Activated naive CD8-positive, alpha-beta T cell treated with anti-CD3 and anti-CD28 coated beads, Interleukin-2, amount 50 U/mL, for 24 hours (primary cell): ENCODE data around the gene CDKAL1.
A peak's percentile ranks its signal among the peaks of the same experiment; 100 is the strongest.

Experiments
- ATAC-seq: fragments of 150-1000 bp; cut with Tn5 transposase; one replicate; pipeline ENCODE4 v1.10.0; 2021
- DNase-seq: peaks from one replicate; pipeline ENCODE4 v3.0.0; 2021
- H3K27ac Mint-ChIP-seq: one replicate; pipeline ENCODE4 v1.8.0; 2021; ENCODE audit warnings: mild to moderate bottlenecking, mixed read lengths
- H3K27me3 Mint-ChIP-seq: one replicate; pipeline ENCODE4 v1.8.0; 2021; ENCODE audit warnings: mixed read lengths
- H3K36me3 Mint-ChIP-seq: one replicate; pipeline ENCODE4 v1.8.0; 2021; ENCODE audit warnings: low read depth, mixed read lengths
- H3K4me1 Mint-ChIP-seq: one replicate; pipeline ENCODE4 v1.8.0; 2021; ENCODE audit warnings: mixed read lengths
- H3K4me3 Mint-ChIP-seq: one replicate; pipeline ENCODE4 v1.8.0; 2021; ENCODE audit warnings: mild to moderate bottlenecking, moderate library complexity, mixed read lengths
- H3K9me3 Mint-ChIP-seq: one replicate; pipeline ENCODE4 v1.8.0; 2021; ENCODE audit warnings: mixed read lengths

Gene CDKAL1

DNA sequence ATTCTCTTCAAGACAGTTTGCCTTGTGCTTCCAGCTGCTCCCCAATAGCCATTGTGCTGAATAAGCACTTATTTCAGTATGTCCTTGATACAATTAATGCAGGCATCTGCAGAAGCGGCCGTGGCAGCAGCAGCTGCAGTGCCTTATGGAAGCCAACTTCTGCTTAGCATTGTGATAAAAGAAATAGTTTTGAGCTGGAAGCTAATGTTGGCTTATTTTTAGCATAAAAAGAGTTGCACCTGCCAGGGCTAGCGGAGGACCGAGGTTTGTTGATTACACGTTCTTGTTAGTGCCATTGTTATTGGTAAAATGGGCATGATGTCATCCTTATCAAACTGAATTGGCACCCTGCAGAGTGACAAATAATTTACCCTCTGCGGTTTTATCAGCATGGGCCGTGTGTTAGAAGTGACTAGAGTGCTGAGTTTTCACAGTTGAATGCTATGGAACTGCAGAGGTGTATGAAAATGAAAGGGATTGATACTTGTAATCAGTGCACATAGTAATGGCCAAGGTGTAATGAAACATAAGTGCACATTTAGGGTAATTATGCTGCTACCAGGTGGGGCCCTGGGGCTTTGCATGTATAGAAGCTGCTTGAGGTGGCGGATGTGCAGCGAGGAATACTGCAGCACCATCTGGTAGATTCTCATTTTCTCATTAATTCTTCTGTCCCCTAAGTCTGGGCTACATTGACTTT lies 334.3 kb downstream of the CDKAL1 start:
- Mint-ChIP-seq H3K9me3 (peaks cover 2% of the 10 kb centered on the region), H3K4me3 (no peak overlapping the region), H3K27ac (no peak overlapping the region), H3K36me3 (peaks cover 5% of the 10 kb centered on the region), H3K4me1 (no peaks in the 10 kb centered on the region), H3K27me3 (no peaks in the 10 kb centered on the region)
- ATAC-seq (no peak), DNase-seq (no peak)

DNA sequence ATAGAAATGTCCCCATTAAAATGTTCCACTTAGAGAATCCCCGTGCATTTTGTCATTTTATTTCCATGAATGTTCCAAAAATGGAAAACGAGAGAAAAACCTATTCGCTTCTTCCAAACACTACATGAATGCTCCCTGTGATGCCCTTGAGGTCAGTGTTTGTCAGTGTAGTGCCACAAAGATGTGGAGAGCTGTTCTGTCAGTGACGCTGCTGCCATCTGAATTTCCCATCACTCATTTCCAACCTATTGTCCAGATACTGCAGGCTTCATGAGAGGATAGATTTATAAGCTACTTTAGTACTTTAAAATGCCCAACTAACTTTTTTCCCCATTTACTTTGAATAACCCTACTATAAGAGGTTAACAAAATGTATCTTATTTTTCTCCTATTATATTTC lies 335.8 kb downstream of the CDKAL1 start:
- no peak for ATAC-seq
- H3K4me1 Mint-ChIP-seq, result no peaks in the 10 kb centered on the region
- H3K27ac Mint-ChIP-seq, result no peak overlapping the region
- H3K27me3 Mint-ChIP-seq, result no peaks in the 10 kb centered on the region
- H3K9me3 Mint-ChIP-seq, result peaks cover 6% of the 10 kb centered on the region
- peaks cover 12% of the 10 kb centered on the region for H3K36me3 Mint-ChIP-seq
- no peak for DNase-seq
- no peak overlapping the region for H3K4me3 Mint-ChIP-seq

DNA sequence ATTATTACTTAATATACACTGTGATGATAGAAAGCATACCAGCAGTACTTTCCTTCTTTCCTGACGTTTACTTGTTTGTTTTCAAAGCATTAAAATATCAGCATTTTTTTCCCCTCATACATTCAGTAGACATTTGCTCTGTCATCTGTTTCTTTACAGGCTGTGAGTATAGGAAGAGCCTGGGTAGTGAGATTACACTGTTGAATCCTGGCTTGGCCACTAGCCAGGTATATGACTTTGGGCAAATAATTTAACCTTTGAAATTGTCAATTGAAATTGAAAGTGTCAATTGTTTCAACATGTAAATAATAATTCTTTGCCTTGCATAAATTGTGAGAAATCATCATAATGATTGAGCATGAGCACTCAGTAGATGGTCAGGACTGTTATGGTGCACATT lies 336.2 kb downstream of the CDKAL1 start:
- H3K27ac Mint-ChIP-seq, result no peak overlapping the region
- H3K9me3 Mint-ChIP-seq, result peaks cover 6% of the 10 kb centered on the region
- H3K4me1 Mint-ChIP-seq, result no peaks in the 10 kb centered on the region
- no peaks in the 10 kb centered on the region for H3K27me3 Mint-ChIP-seq
- no peak for DNase-seq
- no peak overlapping the region for H3K4me3 Mint-ChIP-seq
- no peak for ATAC-seq
- peaks cover 14% of the 10 kb centered on the region for H3K36me3 Mint-ChIP-seq

DNA sequence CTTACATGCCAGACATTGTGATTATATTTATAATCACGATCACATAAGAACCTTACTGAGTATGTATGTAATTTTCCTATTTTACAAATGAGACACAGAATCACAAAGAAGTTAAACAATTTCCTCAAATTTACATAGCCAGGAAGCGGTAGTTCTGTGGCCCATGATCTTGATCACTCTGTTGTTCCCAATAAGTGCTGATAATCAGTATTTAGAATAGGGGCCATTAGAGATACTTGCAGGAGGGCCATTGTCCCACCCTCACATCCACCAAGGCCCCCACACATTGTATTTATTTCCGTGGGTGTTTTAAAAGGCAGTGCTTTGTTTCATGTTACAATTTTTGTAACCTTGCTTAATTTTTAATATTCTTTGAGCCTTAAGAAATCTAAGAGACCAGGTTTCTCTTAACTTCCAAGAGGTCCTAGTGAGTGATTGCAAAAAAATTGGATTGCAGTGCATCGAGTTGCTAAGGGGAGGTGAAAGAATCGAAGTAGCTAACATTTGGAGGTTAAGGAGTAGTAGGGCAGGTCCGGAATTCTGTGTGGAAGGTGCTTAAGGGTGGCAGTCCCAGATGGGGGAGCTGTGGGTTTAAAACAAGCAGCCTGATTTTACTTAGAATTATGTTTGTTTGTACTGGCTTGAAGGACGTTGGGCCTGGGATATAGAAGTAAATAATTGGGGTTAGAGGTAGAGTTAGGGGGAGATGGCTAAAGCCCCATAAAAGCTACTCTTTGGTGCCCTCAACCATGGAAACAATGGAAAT lies 339.4 kb downstream of the CDKAL1 start:
- peaks cover 6% of the 10 kb centered on the region for H3K9me3 Mint-ChIP-seq
- no peak for ATAC-seq
- no peak for DNase-seq
- no peak overlapping the region for H3K27ac Mint-ChIP-seq
- H3K4me1 Mint-ChIP-seq, result peaks cover 12% of the 10 kb centered on the region
- H3K36me3 Mint-ChIP-seq, result peaks cover 14% of the 10 kb centered on the region
- no peaks in the 10 kb centered on the region for H3K27me3 Mint-ChIP-seq
- no peak overlapping the region for H3K4me3 Mint-ChIP-seq

DNA sequence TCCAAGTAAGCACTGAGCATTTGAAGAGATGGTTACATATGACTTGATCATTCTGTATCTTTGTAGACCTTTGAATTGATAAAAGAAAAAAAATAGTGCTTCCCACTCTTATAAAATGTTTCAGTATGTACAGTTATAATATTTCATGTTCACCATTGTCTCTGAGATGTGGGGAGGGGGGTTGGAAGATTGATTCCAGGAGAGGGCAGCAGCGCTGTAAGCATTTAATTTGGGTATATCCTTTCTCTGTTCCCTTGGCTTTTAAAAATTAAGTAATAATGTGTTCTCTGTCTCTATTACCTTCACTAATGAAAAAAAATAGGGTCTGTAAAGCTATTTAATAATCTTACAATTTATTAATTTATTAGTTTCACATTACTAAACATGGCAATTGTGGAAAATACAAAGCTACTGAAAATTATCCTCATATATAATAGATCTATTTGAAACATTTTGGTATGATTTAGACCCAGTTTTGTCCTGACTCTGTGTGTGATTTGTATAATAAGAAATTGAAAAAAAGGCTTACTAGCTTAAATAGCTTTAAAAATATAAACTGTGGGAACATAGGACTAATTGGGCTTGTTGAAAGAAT lies 341.2 kb downstream of the CDKAL1 start:
- H3K4me1 Mint-ChIP-seq, result peaks cover 12% of the 10 kb centered on the region
- peaks cover 21% of the 10 kb centered on the region for H3K36me3 Mint-ChIP-seq
- ATAC-seq (no peak), DNase-seq (no peak)
- H3K27me3 Mint-ChIP-seq, result no peaks in the 10 kb centered on the region
- H3K4me3 Mint-ChIP-seq, result no peak overlapping the region
- no peak overlapping the region for H3K27ac Mint-ChIP-seq
- peaks cover 11% of the 10 kb centered on the region for H3K9me3 Mint-ChIP-seq

DNA sequence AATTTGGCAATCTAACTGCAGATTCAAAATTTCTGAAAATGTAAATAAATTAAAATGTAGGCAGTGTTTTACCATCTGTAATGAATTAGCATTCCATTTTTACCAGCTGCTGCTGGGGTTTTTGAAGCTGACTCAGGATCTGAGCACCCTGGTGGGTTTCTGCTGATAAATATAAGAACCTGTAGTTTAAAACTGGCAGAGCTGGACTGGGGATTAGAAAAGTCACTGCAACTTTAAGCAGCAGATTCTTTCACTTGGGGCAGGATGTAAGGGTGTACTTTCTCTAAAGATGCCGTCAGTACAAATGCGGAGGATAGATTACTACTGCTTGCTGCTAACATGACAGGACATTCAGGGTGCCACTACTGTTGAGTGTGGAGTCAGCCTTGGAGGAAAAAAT lies 341.8 kb downstream of the CDKAL1 start:
- H3K9me3 Mint-ChIP-seq, result peaks cover 11% of the 10 kb centered on the region
- H3K4me1 Mint-ChIP-seq, result peaks cover 12% of the 10 kb centered on the region
- H3K27me3 Mint-ChIP-seq, result no peaks in the 10 kb centered on the region
- no peak for DNase-seq
- no peak overlapping the region for H3K27ac Mint-ChIP-seq
- H3K36me3 Mint-ChIP-seq, result peaks cover 27% of the 10 kb centered on the region
- no peak overlapping the region for H3K4me3 Mint-ChIP-seq
- ATAC-seq, result no peak

DNA sequence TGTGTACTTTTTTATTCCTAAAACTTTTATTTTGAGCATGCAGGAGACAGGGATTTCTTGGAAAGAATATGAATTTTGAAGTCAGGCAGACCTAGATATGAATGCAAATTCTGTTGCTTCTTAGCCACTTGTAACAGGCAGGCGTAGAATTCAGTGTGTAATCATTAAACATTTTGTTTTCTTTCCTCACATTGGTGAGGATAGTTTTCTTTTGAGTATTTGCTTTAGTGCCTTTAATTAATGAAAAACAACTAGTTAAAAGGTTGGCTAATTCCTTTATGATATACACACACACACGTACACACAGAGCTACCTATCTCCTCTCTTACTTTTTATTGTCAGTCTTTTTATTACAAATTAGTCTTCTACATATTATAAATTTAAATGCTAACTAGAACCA lies 342.3 kb downstream of the CDKAL1 start:
- H3K4me1 Mint-ChIP-seq, result peaks cover 12% of the 10 kb centered on the region
- peaks cover 31% of the 10 kb centered on the region for H3K36me3 Mint-ChIP-seq
- no peak for ATAC-seq
- no peak overlapping the region for H3K27ac Mint-ChIP-seq
- DNase-seq, result no peak
- no peaks in the 10 kb centered on the region for H3K27me3 Mint-ChIP-seq
- H3K4me3 Mint-ChIP-seq, result no peak overlapping the region
- peaks cover 12% of the 10 kb centered on the region for H3K9me3 Mint-ChIP-seq

DNA sequence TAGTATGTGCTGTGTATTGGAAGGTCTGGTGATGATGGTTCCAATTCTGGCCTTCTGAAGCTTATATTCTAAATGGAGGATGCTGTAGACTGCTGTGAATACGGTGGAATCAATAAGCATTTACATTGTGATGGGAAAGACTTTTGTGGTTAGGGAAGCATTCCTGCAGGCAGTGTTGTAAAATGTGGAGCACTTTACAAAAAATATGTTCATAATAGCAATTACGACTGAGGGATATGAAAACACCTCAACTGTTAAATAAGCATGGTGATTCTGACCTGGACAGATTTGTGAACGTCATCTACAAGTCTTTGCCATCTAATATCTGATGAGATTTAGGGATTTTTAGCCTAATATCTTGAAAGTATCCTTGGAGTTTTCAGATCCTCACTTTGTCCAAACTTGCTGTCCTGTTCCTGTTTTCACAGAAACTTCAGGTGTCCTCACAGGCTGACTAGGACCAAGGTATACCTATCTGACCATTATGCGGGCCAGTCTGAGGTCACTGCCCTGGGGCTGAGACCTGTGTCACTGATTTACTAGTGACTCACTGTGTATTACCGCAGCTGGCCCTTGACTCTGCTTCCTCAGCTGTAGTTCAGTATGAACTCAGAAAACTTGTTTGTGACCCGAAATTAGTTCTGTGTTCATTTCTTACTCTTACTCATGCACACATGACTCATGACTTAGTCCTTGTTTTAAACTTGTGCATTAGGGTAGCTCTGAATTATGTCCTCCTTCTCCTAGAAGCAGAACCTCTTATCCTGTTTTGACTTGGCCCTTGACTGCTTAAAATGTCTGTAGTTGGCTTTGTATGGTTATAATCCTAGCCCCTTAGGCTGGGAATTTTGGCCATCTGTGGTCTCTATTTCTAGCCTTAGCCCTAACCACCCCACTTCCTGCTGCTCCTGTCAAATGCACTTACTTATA lies 343.0 kb downstream of the CDKAL1 start:
- H3K9me3 Mint-ChIP-seq, result peaks cover 19% of the 10 kb centered on the region
- H3K4me1 Mint-ChIP-seq, result peaks cover 12% of the 10 kb centered on the region
- H3K4me3 Mint-ChIP-seq, result no peak overlapping the region
- DNase-seq, result peak; percentile 10
- H3K36me3 Mint-ChIP-seq, result peaks cover 39% of the 10 kb centered on the region
- peak overlapping the region; percentile 70 for H3K27ac Mint-ChIP-seq
- peak; percentile 92 for ATAC-seq
- H3K27me3 Mint-ChIP-seq, result no peaks in the 10 kb centered on the region

DNA sequence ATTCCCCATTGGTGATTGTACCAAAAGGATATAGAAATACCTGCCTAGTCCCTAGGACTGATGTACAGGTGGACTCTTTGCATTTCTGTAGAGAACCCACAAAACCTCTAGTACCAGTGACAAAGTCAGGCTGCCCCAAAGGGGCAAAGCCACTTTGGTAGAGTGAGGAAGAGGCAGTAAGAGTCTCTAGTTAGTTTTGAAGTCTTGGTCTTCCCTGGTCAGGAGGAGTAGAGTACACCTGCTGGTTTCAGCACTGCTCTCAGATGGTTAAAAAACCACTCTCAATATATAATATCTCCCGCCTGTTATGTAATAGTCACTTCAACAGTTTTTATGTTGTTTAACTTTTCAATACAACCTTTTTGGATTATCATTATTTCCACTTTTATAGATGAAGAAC lies 344.9 kb downstream of the CDKAL1 start:
- no peaks in the 10 kb centered on the region for H3K27me3 Mint-ChIP-seq
- H3K4me3 Mint-ChIP-seq, result no peak overlapping the region
- H3K9me3 Mint-ChIP-seq, result peaks cover 27% of the 10 kb centered on the region
- ATAC-seq (no peak), DNase-seq (no peak)
- peaks cover 12% of the 10 kb centered on the region for H3K4me1 Mint-ChIP-seq
- peaks cover 51% of the 10 kb centered on the region for H3K36me3 Mint-ChIP-seq
- no peak overlapping the region for H3K27ac Mint-ChIP-seq

DNA sequence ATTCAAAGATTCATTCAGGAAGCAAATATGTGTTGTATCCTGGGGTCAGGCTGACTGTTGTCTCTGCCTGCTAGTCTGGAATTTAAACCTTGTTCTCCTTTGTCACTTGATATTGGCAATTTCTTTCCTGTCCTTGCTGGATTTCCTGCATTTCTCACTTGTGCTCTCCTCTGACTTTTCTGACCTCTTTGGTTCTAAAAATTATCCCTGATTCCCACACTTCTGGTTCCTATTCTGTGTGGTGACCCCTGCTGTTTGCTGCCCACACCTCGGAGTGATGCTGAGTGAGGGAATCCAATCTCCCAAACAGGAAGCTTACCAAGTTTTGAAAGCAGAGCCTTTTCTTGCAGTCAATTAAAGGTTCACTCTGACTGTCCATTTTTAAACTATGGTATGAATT lies 345.3 kb downstream of the CDKAL1 start:
- DNase-seq, result no peak
- Mint-ChIP-seq H3K36me3 (peaks cover 55% of the 10 kb centered on the region), H3K4me1 (peaks cover 12% of the 10 kb centered on the region), H3K4me3 (no peak overlapping the region), H3K9me3 (peaks cover 31% of the 10 kb centered on the region), H3K27ac (no peak overlapping the region), H3K27me3 (no peaks in the 10 kb centered on the region)
- ATAC-seq, result no peak

DNA sequence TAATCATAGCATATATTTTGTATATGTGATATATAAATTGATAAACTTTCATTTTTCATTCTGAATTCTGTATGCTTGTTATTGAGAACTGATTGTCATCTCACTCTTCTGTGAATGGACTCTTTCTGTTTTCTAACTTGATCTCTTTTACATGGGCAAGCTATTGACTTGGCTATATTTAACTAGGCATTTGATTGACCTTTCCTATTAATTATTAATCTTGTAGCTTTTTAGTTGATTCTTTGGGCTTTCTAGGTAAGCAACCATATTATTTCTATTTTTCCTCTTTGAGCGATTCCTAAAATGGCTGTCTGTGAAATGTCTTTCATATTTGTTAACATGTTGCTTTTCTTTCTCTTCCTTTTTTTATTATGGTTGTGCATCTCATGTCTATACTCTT lies 347.1 kb downstream of the CDKAL1 start:
- H3K36me3 Mint-ChIP-seq, result peaks cover 63% of the 10 kb centered on the region
- H3K9me3 Mint-ChIP-seq, result peaks cover 47% of the 10 kb centered on the region

DNA sequence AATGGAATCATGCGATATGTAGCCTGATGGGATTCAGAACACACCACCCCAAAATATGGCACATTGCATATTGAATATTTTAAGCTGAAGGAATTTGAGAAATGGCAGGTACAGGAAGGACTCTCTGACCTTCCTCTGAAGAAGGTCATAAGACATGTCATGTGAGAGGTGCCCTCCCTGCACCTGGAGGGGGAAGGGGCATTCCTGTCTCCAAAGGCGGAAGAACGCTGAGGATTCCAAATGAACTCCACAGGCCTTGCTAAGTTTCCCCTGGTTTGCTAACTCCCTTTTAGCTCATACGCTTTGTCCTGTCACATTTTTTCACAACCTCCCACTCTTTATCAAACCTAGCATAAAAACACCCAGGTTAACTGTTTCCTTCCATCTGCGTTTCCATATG lies 347.8 kb downstream of the CDKAL1 start:
- peaks cover 52% of the 10 kb centered on the region for H3K9me3 Mint-ChIP-seq

More for the DNA sequence above, 347.1 kb downstream of the CDKAL1 start:
- H3K4me1 Mint-ChIP-seq, result peaks cover 12% of the 10 kb centered on the region
- no peaks in the 10 kb centered on the region for H3K27me3 Mint-ChIP-seq
- H3K27ac Mint-ChIP-seq, result no peak overlapping the region
- DNase-seq, result no peak
- H3K4me3 Mint-ChIP-seq, result no peak overlapping the region
- no peak for ATAC-seq

DNA sequence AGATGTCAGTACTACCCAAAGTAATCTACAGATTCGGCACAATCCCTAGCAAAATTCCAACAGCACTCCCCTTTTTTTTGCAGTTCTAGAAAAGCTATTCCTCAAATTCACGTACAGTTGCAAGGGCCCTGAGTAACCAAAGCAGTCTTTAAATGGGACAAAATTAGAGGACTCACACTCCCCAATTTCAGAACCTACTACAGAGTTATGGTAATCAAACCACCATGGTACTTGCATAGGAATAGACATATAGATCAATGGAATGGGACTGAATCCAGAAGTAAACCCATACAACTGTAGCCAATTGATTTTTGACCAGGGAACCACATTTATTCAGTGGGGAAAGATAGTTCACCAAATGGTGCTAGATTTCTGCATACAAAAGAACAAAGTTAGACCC lies 350.8 kb downstream of the CDKAL1 start:
- H3K4me3 Mint-ChIP-seq, result no peak overlapping the region
- DNase-seq, result no peak
- peaks cover 61% of the 10 kb centered on the region for H3K36me3 Mint-ChIP-seq
- H3K4me1 Mint-ChIP-seq, result no peaks in the 10 kb centered on the region
- H3K27ac Mint-ChIP-seq, result no peak overlapping the region
- no peak for ATAC-seq
- H3K27me3 Mint-ChIP-seq, result no peaks in the 10 kb centered on the region
- H3K9me3 Mint-ChIP-seq, result peaks cover 60% of the 10 kb centered on the region

More for the DNA sequence above, 347.8 kb downstream of the CDKAL1 start:
- Mint-ChIP-seq H3K27ac (no peak overlapping the region), H3K27me3 (no peaks in the 10 kb centered on the region), H3K36me3 (peaks cover 66% of the 10 kb centered on the region), H3K4me3 (no peak overlapping the region), H3K4me1 (peaks cover 12% of the 10 kb centered on the region)
- DNase-seq, result no peak
- no peak for ATAC-seq

DNA sequence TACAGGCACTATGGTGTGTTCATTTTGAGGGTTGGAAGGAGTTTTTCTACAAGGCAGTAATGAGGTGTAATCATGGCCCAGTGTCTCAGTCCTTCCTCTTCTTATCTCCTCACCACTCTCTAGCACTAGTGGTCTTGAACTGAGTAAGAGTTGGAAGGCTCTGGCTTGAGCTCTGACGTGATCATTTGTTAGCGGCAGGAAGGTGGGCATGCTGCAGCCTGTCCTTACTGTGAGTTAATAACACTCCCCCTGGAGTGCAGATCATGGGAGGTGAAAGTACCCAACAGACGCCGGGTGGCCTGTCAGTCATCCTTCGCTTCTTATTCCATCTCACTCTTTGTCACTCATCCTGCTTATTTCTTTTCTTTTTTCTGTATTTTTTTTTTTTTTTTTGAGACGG lies 356.9 kb downstream of the CDKAL1 start:
- Mint-ChIP-seq H3K9me3 (peaks cover 25% of the 10 kb centered on the region), H3K27me3 (no peaks in the 10 kb centered on the region), H3K4me1 (no peaks in the 10 kb centered on the region), H3K27ac (no peak overlapping the region), H3K36me3 (peaks cover 25% of the 10 kb centered on the region), H3K4me3 (no peak overlapping the region)
- ATAC-seq (no peak), DNase-seq (no peak)
